HepG2 (cell line): Measurements from ENCODE around the gene SLC16A1. TPM values are rescaled to one million over a fixed set of nuclear protein-coding genes. Genes with fewer than 3 reads are reported as not detected.

Experiments used
- ATAC-seq: fragments of 200-7000 bp; cut with Tn5 transposase; 3 replicates; pipeline ENCODE4 v1.9.1; 2020; ENCODE audit warnings: mild to moderate bottlenecking, moderate library complexity
- BruUV-seq: library from RNA; stranded (reverse); fragments of 400-500 nt; replicated peaks from 2 replicates; lab custom pipeline; 2021; lab: Mats Ljungman, UMichigan
- CTCF ChIA-PET: fragments of 300-600 bp; formaldehyde crosslinking; extraction: SDS; loops from one replicate; lab custom pipeline; 2021; ENCODE audit warnings: low total read pairs, inconsistent platforms, low intra/inter-chr PET ratio; lab: Yijun Ruan, JAX
- POLR2A ChIA-PET: fragments of 350-600 bp; sonication (Branson Sonifier 250); formaldehyde crosslinking; loops from one replicate; lab custom pipeline; 2020; ENCODE audit warnings: antibody characterized with exemption, inconsistent platforms; lab: Yijun Ruan, JAX
- DNase-seq: peaks from one replicate; pipeline ENCODE4 v3.0.0-alpha.2; 2015; ENCODE audit warnings: low spot score
- FAIRE-seq: peaks from 3 replicates; lab custom pipeline; 2011; peaks lifted over from hg19 to GRCh38; lab: Jason Lieb, UNC
- H2AFZ ChIP-seq: one replicate; pipeline ENCODE4 v1.6.1; 2011; ENCODE audit warnings: low read length, inconsistent platforms
- H3K27ac ChIP-seq: fragments of 300-600 bp; 3 replicates; pipeline ENCODE4 v1.8.0; 2011; ENCODE audit warnings: mixed run types, mild to moderate bottlenecking, mixed read lengths, low read length, inconsistent platforms; ENCODE audit not compliant: insufficient read depth; ENCODE audit errors: extremely low read length
- H3K27me3 ChIP-seq, 2 experiments: fragments of 200-600 bp in 1 of 2; 2 replicates in 1 of 2; 3 replicates in 1 of 2; pipeline versions ENCODE4 v1.6.0 to v1.8.0; 2011; ENCODE audit warnings: low read length in 2 of 2, mild to moderate bottlenecking in 2 of 2, moderate library complexity in 2 of 2, inconsistent platforms in 1 of 2; ENCODE audit not compliant: insufficient read depth in 2 of 2, control insufficient read depth in 1 of 2
- H3K36me3 ChIP-seq, 2 experiments: fragments of 200-600 bp in 1 of 2; replicated peaks in 1 of 2; 2 replicates in 1 of 2; 3 replicates in 1 of 2; pipeline versions ENCODE4 v1.5.1 to v1.8.0; 2011; ENCODE audit warnings: low read length in 2 of 2, inconsistent platforms in 1 of 2; ENCODE audit not compliant: insufficient read depth in 2 of 2, control insufficient read depth in 1 of 2
- H3K4me1 ChIP-seq: 2 replicates; pipeline ENCODE4 v1.5.1; 2012; ENCODE audit warnings: low read length, inconsistent platforms; ENCODE audit not compliant: insufficient read depth
- H3K4me2 ChIP-seq: 2 replicates; pipeline ENCODE4 v1.6.0; 2011; ENCODE audit warnings: low read depth, low read length, inconsistent platforms
- H3K4me3 ChIP-seq, 3 experiments: fragments of 200-600 bp in 1 of 3; sonication (generic), shearing (Covaris generic) in 1 of 3; replicated peaks in 1 of 3; 2 replicates each; pipeline ENCODE4 v1.5.1; 2011 to 2016; ENCODE audit warnings: low read length in 3 of 3, inconsistent platforms in 2 of 3, low read depth in 2 of 3, mild to moderate bottlenecking in 2 of 3, control low read depth in 1 of 3, mixed read lengths in 1 of 3; ENCODE audit not compliant: insufficient read depth in 1 of 3
- H3K79me2 ChIP-seq: one replicate; pipeline ENCODE4 v1.6.1; 2011; ENCODE audit warnings: low read length, inconsistent platforms; ENCODE audit not compliant: insufficient read depth
- H3K9ac ChIP-seq: 2 replicates; pipeline ENCODE4 v1.6.0; 2011; ENCODE audit warnings: mild to moderate bottlenecking, low read depth, low read length, inconsistent platforms; ENCODE audit not compliant: insufficient read depth
- H3K9me3 ChIP-seq: 2 replicates; pipeline ENCODE4 v1.5.1; 2012; ENCODE audit warnings: mild to moderate bottlenecking, low read length
- H4K20me1 ChIP-seq: 2 replicates; pipeline ENCODE4 v1.6.0; 2011; ENCODE audit warnings: inconsistent platforms, mild to moderate bottlenecking, low read length, moderate library complexity; ENCODE audit not compliant: insufficient read depth
- HNF4A ChIP-seq: sonication (generic); formaldehyde crosslinking; IDR thresholded peaks from 2 replicates; pipeline ENCODE4 v1.4.0; 2020; ENCODE audit warnings: missing genetic modification reagents
- HNRNPLL ChIP-seq: fragments of 200-400 bp; formaldehyde crosslinking; IDR thresholded peaks from 2 replicates; pipeline ENCODE4 v1.6.1; 2017; ENCODE audit warnings: mild to moderate bottlenecking, low read depth, low read length; ENCODE audit not compliant: poor library complexity, severe bottlenecking
- JUND ChIP-seq: sonication (generic); formaldehyde crosslinking; IDR thresholded peaks from 2 replicates; pipeline ENCODE4 v1.8.0; 2022; ENCODE audit warnings: mild to moderate bottlenecking, missing genetic modification reagents
- PAWR ChIP-seq: sonication (generic); formaldehyde crosslinking; IDR thresholded peaks from 2 replicates; pipeline ENCODE4 v1.4.0; 2020; ENCODE audit warnings: missing genetic modification reagents, mild to moderate bottlenecking, borderline replicate concordance
- SIN3A ChIP-seq: IDR thresholded peaks from 2 replicates; pipeline ENCODE4 v1.6.1; 2011; ENCODE audit warnings: low read depth, mild to moderate bottlenecking, control low read depth, low read length, borderline replicate concordance
- STAG1 ChIP-seq: sonication (generic); formaldehyde crosslinking; IDR thresholded peaks from 2 replicates; pipeline ENCODE4 v1.4.0; 2020; ENCODE audit warnings: missing genetic modification reagents
- WGBS: methylation state at CpG from one replicate; pipeline ENCODE4 v1.1.6; 2017; ENCODE audit warnings: low lambda C conversion rate; 5-methylcytosine and 5-hydroxymethylcytosine counted together
- in situ Hi-C: cut with HindIII; loops from 2 replicates; pipeline ENCODE4 v1.10.0; 2017; ENCODE audit warnings: low pct_unique_long_range_greater_than_20kb; ENCODE audit not compliant: extremely low pct_ligation_motif_present
- intact Hi-C: fragments of 100-400 bp; cut with micrococcal nuclease; formaldehyde crosslinking; loops from one replicate; pipeline ENCODE4 v1.10.0; 2022; ENCODE audit not compliant: unreplicated experiment
- polyA plus RNA-seq, 8 experiments: library from polyadenylated mRNA; depleted of rRNA in 3 of 8; stranded (reverse) in 7 of 8; unstranded in 1 of 8; fragments of >200 nt; fragmentation: Illumina TruSeq in 4 of 8; extraction: Trizol in 4 of 8; gene quantifications; 2 replicates each; pipeline versions ENCODE4 v1.2.1 to v1.2.3, GENCODE V29; 2011 to 2016; ENCODE audit warnings: low read depth in 4 of 8, missing spikeins in 1 of 8, mixed read lengths in 1 of 8; ENCODE audit not compliant: insufficient read depth in 1 of 8
- total RNA-seq, 5 experiments: library from RNA; depleted of rRNA; stranded (reverse); fragments of >200 nt; fragmentation: Illumina TruSeq; extraction: Trizol; gene quantifications; 2 replicates each; pipeline ENCODE4 v1.2.3, GENCODE V29; 2016; ENCODE audit warnings: low read depth in 1 of 5
- TF ChIP-seq, protein P1 (sequence below): sonication (generic); formaldehyde crosslinking; IDR thresholded peaks from 2 replicates; pipeline ENCODE4 v1.4.0; 2020; ENCODE audit warnings: mild to moderate bottlenecking, missing genetic modification reagents
- TF ChIP-seq, protein P2 (sequence below): sonication (generic); formaldehyde crosslinking; IDR thresholded peaks from 2 replicates; pipeline ENCODE4 v1.5.0; 2020; ENCODE audit warnings: mild to moderate bottlenecking, missing genetic modification reagents, moderate library complexity

SLC16A1 gene
- total and polyA plus RNA-seq, 2 of the 13 experiments (the other 11 are each of a cell fraction or from before 2014, with no cell fraction given), result 106 to 142 TPM

DNA sequence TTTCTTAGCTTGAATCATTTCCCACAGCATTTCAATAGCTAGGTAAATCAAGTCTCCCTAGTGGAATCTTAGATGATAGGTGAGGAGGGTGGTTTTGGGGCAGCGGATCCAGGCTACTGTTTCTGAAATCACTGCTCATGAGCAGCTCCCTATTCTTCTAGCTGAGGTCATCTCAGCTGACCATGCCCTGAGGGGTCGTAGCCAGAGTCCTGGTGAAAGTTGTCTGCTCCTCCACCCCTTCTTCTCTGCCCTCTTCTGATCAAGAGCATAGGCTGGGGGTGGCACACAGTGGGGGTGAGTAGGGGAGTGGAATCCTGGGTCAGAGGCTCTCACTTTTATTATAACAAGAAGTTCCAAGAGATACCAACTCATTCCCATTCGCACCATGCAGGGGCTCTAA lies 76.2 kb downstream of the SLC16A1 start (continued):
- no peak for TF ChIP-seq JUND (CRISPR knock-in tag)
- no peak for TF ChIP-seq PAWR (CRISPR knock-in tag)
- TF ChIP-seq, all 625 proteins: peak for 0

DNA sequence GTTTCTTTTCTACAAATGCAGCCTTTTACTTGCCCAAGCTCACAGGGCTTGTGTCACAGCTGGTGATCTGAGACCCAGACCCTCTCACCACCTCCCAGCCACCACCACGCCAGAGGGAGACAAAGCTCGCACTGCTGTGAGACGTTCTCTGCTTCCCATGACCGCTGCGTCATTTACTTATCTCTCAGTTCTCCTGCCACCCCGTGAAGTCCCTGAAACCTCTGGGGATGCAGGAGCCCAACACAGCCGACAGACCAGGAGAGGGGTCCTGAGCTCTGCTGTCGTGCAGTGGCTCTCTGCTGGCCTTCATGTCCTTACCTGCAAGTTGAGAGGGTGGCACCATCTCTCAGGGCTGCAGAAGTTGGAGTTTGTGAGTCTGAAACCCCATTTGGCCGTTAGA lies 77.7 kb downstream of the SLC16A1 start:
- H3K9ac ChIP-seq, result no peak overlapping the region
- no peak overlapping the region for H2AFZ ChIP-seq
- FAIRE-seq, result no peak
- POLR2A ChIA-PET, result no interaction called here
- CTCF ChIA-PET, result no interaction called here
- no peaks in the 10 kb centered on the region for H3K9me3 ChIP-seq
- H3K79me2 ChIP-seq, result no peaks in the 10 kb centered on the region
- in situ Hi-C loops, result no loop called here
- peak overlapping the region; percentile 21; the same call in 1 of the 2 replicates for H3K4me2 ChIP-seq
- no peak overlapping the region for H3K27ac ChIP-seq
- H3K27me3 ChIP-seq, result peaks cover 5 to 15% of the 10 kb centered on the region in 2 experiments; a peak in 3 of 5 replicates
- H3K4me1 ChIP-seq, result peaks cover 22% of the 10 kb centered on the region
- H3K4me3 ChIP-seq, result no peak overlapping the region; a peak in 1 of 6 replicates
- intact Hi-C loops, result no loop called here
- DNase-seq, result no peak
- BruUV-seq, result no TSS peak
- no peaks in the 10 kb centered on the region for H3K36me3 ChIP-seq
- TF ChIP-seq STAG1 (CRISPR knock-in tag), result peak; percentile 70
- TF ChIP-seq HNF4A, result no peak
- TF ChIP-seq HNRNPLL, result peak; percentile 59
- TF ChIP-seq, protein P1, sequence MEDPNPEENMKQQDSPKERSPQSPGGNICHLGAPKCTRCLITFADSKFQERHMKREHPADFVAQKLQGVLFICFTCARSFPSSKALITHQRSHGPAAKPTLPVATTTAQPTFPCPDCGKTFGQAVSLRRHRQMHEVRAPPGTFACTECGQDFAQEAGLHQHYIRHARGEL (CRISPR knock-in tag), result peak; percentile 85; the same call in 1 of the 2 replicates
- TF ChIP-seq, protein P2, sequence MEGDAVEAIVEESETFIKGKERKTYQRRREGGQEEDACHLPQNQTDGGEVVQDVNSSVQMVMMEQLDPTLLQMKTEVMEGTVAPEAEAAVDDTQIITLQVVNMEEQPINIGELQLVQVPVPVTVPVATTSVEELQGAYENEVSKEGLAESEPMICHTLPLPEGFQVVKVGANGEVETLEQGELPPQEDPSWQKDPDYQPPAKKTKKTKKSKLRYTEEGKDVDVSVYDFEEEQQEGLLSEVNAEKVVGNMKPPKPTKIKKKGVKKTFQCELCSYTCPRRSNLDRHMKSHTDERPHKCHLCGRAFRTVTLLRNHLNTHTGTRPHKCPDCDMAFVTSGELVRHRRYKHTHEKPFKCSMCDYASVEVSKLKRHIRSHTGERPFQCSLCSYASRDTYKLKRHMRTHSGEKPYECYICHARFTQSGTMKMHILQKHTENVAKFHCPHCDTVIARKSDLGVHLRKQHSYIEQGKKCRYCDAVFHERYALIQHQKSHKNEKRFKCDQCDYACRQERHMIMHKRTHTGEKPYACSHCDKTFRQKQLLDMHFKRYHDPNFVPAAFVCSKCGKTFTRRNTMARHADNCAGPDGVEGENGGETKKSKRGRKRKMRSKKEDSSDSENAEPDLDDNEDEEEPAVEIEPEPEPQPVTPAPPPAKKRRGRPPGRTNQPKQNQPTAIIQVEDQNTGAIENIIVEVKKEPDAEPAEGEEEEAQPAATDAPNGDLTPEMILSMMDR, result peak; percentile 69
- no peak for TF ChIP-seq SIN3A
- 12% methylated on average over 5 of the region's 9 CpGs for WGBS
- H4K20me1 ChIP-seq, result no peaks in the 10 kb centered on the region
- ATAC-seq, result peak; percentile 37
